ENCODE data around the gene FAM124B.
A peak's percentile ranks its signal among the peaks of the same experiment; 100 is the strongest.

FAM124B gene

GRCh38 chr2:224401641-224402342 is at the start of gene FAM124B:
Gene FAM124B (minus strand): TSS chr2:224402107. CDS start chr2:224401768, 339 bp downstream.
- DNase-seq: peak; percentile 77

- no peak for DNase-seq
Measured at GRCh38 chr2:224449212-224450147, 47.6 kb upstream of the FAM124B start.

- no peak for DNase-seq
Measured at GRCh38 chr2:224448236-224448635, 46.3 kb upstream of the FAM124B start.

GRCh38 chr2:224444783-224445182 is 42.9 kb upstream of the FAM124B start:
- no peak for DNase-seq

- DNase-seq: no peak
Measured at GRCh38 chr2:224444021-224444420, 42.1 kb upstream of the FAM124B start.

GRCh38 chr2:224442071-224442967 is 40.4 kb upstream of the FAM124B start:
- peak; percentile 40 for DNase-seq

- DNase-seq: no peak
Measured at GRCh38 chr2:224440988-224441387, 39.1 kb upstream of the FAM124B start.

GRCh38 chr2:224438726-224439125 is 36.8 kb upstream of the FAM124B start:
- DNase-seq: no peak

- no peak for DNase-seq
Measured at GRCh38 chr2:224436634-224437033, 34.7 kb upstream of the FAM124B start.

- no peak for DNase-seq
Measured at GRCh38 chr2:224434618-224435017, 32.7 kb upstream of the FAM124B start.

GRCh38 chr2:224433442-224433841 is 31.5 kb upstream of the FAM124B start:
- no peak for DNase-seq

GRCh38 chr2:224432003-224432579 is 30.2 kb upstream of the FAM124B start:
- no peak for DNase-seq

GRCh38 chr2:224429441-224429810 is 27.5 kb upstream of the FAM124B start:
- DNase-seq: no peak

- DNase-seq: no peak
Measured at GRCh38 chr2:224428787-224429440, 27.0 kb upstream of the FAM124B start.

GRCh38 chr2:224427471-224427870 is 25.6 kb upstream of the FAM124B start:
- no peak for DNase-seq

- no peak for DNase-seq
Measured at GRCh38 chr2:224426656-224427055, 24.7 kb upstream of the FAM124B start.

- no peak for DNase-seq
Measured at GRCh38 chr2:224421065-224421464, 19.2 kb upstream of the FAM124B start.

GRCh38 chr2:224417947-224418346 is 16.0 kb upstream of the FAM124B start:
- DNase-seq: no peak

GRCh38 chr2:224417361-224417729 is 15.4 kb upstream of the FAM124B start:
- DNase-seq: no peak

GRCh38 chr2:224416656-224417360 is 14.9 kb upstream of the FAM124B start:
- no peak for DNase-seq

- no peak for DNase-seq
Measured at GRCh38 chr2:224413381-224413780, 11.5 kb upstream of the FAM124B start.

Measured in right hindlimb (tissue), 1 donor.